ENCODE data around the gene FTH1. TPM values are rescaled to one million over a fixed set of nuclear protein-coding genes. Genes with fewer than 3 reads are reported as not detected.
A peak's percentile ranks its signal among the peaks of the same experiment; 100 is the strongest.

FTH1 gene
- total RNA-seq, 1 experiment from 2014 or later, result 6,804 TPM

GRCh38 chr11:61949169-61950034 is 18.0 kb downstream of the FTH1 start:
- Histone ChIP-seq H3K9me2 (ENCODE audit: insufficient read depth) (no peaks in the 10 kb centered on the region), H3K4me2 (no peak overlapping the region), H3K9me3 (ENCODE audit: insufficient read depth, low read depth) (no peaks in the 10 kb centered on the region), H3K27ac (peak overlapping the region; percentile 49), H3K27me3 (ENCODE audit: insufficient read depth, low read depth) (no peaks in the 10 kb centered on the region), H2AFZ (no peak overlapping the region), H4K20me1 (ENCODE audit: insufficient read depth) (no peaks in the 10 kb centered on the region), H3K36me3 (ENCODE audit: low read depth) (no peaks in the 10 kb centered on the region), H3K79me2 (ENCODE audit: low read depth) (no peaks in the 10 kb centered on the region), H3K4me3 (no peak overlapping the region), H3F3A (ENCODE audit: insufficient read depth, low read depth) (peaks cover 18% of the 10 kb centered on the region), H3K4me1 (replicated peaks; ENCODE audit: insufficient read depth) (peaks cover 23% of the 10 kb centered on the region)
- ChIA-PET POLR2A (ENCODE audit: unreplicated experiment) (interaction anchor here (0.6 kb wide), 1 partner anchor 18 kb away, joined by 3 read pairs; no protein-coding TSS in a partner anchor), CTCF (interaction anchor here (3.6 kb wide), 1 partner anchor 132 kb away, joined by 13 read pairs; no protein-coding TSS in a partner anchor)
- peak in 1 of 2 experiments; percentile 37 for DNase-seq
- no TSS peak for BruUV-seq (replicated peaks)
- intact Hi-C loops (cut with micrococcal nuclease; ENCODE audit: unreplicated experiment), result no loop called here
- TF ChIP-seq EZH2 (IDR thresholded peaks at IDR 0.05; ENCODE audit: low read depth) (no peak), CTCF (conservative IDR thresholded peaks at IDR 0.05) (no peak)

- intact Hi-C loops (cut with micrococcal nuclease; ENCODE audit: unreplicated experiment), result no loop called here
- DNase-seq, result no peak
- Histone ChIP-seq H3K79me2 (ENCODE audit: low read depth) (no peaks in the 10 kb centered on the region), H3F3A (ENCODE audit: insufficient read depth, low read depth) (peaks cover 9% of the 10 kb centered on the region), H4K20me1 (ENCODE audit: insufficient read depth) (no peaks in the 10 kb centered on the region), H3K4me3 (no peak overlapping the region), H3K27me3 (ENCODE audit: insufficient read depth, low read depth) (no peaks in the 10 kb centered on the region), H3K9me2 (ENCODE audit: insufficient read depth) (no peaks in the 10 kb centered on the region), H3K27ac (no peak overlapping the region), H3K9me3 (ENCODE audit: insufficient read depth, low read depth) (no peaks in the 10 kb centered on the region), H3K4me1 (replicated peaks; ENCODE audit: insufficient read depth) (peaks cover 23% of the 10 kb centered on the region), H3K4me2 (no peak overlapping the region), H2AFZ (no peak overlapping the region), H3K36me3 (ENCODE audit: low read depth) (no peaks in the 10 kb centered on the region)
- ChIA-PET POLR2A (ENCODE audit: unreplicated experiment) (no interaction called here), CTCF (interaction anchor here (0.6 to 3.6 kb wide), 11 partner anchors 27 to 161 kb away, joined by 3 to 30 read pairs (median 5); no protein-coding TSS in a partner anchor)
- no TSS peak for BruUV-seq (replicated peaks)
- TF ChIP-seq CTCF (conservative IDR thresholded peaks at IDR 0.05) (no peak), EZH2 (IDR thresholded peaks at IDR 0.05; ENCODE audit: low read depth) (no peak)
Measured at GRCh38 chr11:61948505-61948904, 18.9 kb downstream of the FTH1 start.

GRCh38 chr11:61947486-61948210 is 19.8 kb downstream of the FTH1 start:
- DNase-seq, result peak; percentile 61 to 77
- H3K4me2 ChIP-seq, result peak overlapping the region; percentile 26; the same call in 1 of the 2 replicates
- no peak overlapping the region for H3K4me3 ChIP-seq
- H3K27ac ChIP-seq, result no peak overlapping the region
- H3K9me2 ChIP-seq (ENCODE audit: insufficient read depth), result no peaks in the 10 kb centered on the region
- POLR2A ChIA-PET (ENCODE audit: unreplicated experiment), result interaction anchor here (0.7 kb wide), 1 partner anchor 18 kb away, joined by 6 read pairs; no protein-coding TSS in a partner anchor
- TF ChIP-seq EZH2 (IDR thresholded peaks at IDR 0.05; ENCODE audit: low read depth), result no peak
- TF ChIP-seq CTCF (conservative IDR thresholded peaks at IDR 0.05), result peak; percentile 95
- CTCF ChIA-PET, result interaction anchor here (0.6 to 3.6 kb wide), 15 partner anchors 27 to 1613 kb away, joined by 3 to 30 read pairs (median 5); no protein-coding TSS in a partner anchor
- BruUV-seq (replicated peaks), result no TSS peak
- no peaks in the 10 kb centered on the region for H3K9me3 ChIP-seq (ENCODE audit: insufficient read depth, low read depth)
- intact Hi-C loops (cut with micrococcal nuclease; ENCODE audit: unreplicated experiment), result loop anchor here (1.0 to 2.0 kb wide), 4 partner anchors 48 to 150 kb away; no protein-coding TSS in a partner anchor
- no peaks in the 10 kb centered on the region for H3K27me3 ChIP-seq (ENCODE audit: insufficient read depth, low read depth)
- H3F3A ChIP-seq (ENCODE audit: insufficient read depth, low read depth), result peaks cover 4% of the 10 kb centered on the region; the same call in 1 of the 2 replicates
- H3K36me3 ChIP-seq (ENCODE audit: low read depth), result no peaks in the 10 kb centered on the region
- H3K4me1 ChIP-seq (replicated peaks; ENCODE audit: insufficient read depth), result peaks cover 23% of the 10 kb centered on the region
- H4K20me1 ChIP-seq (ENCODE audit: insufficient read depth), result no peaks in the 10 kb centered on the region
- H3K79me2 ChIP-seq (ENCODE audit: low read depth), result no peaks in the 10 kb centered on the region
- no peak overlapping the region for H2AFZ ChIP-seq

Measured in PC-9 (cell line).